HG03066 (cell line): ENCODE results near the gene AKT1S1.
A peak's percentile ranks its signal among the peaks of the same experiment; 100 is the strongest.

ENCODE experiments used
- ATAC-seq: cut with Tn5 transposase; IDR thresholded peaks from one replicate; pipeline ENCODE4 v1.9.1; 2021; ENCODE audit warnings: low read depth; ENCODE audit not compliant: unreplicated experiment

The AKT1S1 gene

GRCh38 chr19:49887037-49887664 lies 10.0 kb upstream of the AKT1S1 start:
- ATAC-seq = no peak

DNA sequence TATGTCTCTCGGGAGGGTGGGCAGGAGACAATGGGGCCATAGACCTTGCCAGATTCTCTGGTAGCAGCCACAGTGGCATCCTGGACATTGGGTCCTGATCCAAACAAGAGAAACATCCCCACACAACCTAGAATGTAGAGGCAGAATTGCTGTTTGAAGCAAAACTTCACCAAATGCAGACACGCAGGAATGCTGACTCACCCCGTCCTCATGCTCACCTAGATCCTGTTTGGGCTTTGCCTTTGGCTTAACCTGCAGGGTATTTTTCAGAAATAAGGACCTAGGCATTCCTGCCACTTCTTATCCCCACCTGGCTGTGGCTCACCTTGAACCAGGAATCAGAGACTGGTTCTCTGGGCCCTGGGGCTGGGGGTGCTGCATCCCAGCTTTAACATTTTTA lies 7.6 kb upstream of the AKT1S1 start:
- no peak for ATAC-seq

GRCh38 chr19:49884109-49884508 lies 7.0 kb upstream of the AKT1S1 start:
- no peak for ATAC-seq

DNA sequence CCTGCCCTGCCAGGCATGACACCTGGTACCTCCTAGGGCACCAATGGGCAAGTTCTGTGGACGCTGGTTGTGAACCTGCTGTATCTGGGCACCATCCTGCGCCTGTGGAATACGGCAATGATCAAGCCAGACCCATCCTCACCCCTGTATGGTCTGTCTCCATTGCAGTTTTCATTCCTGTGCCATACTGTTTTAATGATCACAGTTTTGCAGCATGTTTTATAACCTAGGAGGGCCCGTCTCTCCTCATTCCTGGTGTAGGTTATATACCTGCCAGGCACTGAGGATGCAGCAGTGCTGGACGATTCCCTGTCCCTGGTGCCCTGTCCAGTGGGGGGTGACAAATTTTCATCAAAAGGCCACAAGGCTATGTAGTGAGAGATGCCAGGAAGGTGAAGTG lies 5.9 kb upstream of the AKT1S1 start:
- ATAC-seq = no peak

GRCh38 chr19:49882643-49883042 lies 5.5 kb upstream of the AKT1S1 start:
- ATAC-seq = no peak

- ATAC-seq = no peak
Measured at GRCh38 chr19:49881672-49882394, 4.7 kb upstream of the AKT1S1 start.

- ATAC-seq = no peak
Measured at GRCh38 chr19:49881186-49881585, 4.0 kb upstream of the AKT1S1 start.

GRCh38 chr19:49880162-49880869 lies 3.2 kb upstream of the AKT1S1 start:
- ATAC-seq = no peak

DNA sequence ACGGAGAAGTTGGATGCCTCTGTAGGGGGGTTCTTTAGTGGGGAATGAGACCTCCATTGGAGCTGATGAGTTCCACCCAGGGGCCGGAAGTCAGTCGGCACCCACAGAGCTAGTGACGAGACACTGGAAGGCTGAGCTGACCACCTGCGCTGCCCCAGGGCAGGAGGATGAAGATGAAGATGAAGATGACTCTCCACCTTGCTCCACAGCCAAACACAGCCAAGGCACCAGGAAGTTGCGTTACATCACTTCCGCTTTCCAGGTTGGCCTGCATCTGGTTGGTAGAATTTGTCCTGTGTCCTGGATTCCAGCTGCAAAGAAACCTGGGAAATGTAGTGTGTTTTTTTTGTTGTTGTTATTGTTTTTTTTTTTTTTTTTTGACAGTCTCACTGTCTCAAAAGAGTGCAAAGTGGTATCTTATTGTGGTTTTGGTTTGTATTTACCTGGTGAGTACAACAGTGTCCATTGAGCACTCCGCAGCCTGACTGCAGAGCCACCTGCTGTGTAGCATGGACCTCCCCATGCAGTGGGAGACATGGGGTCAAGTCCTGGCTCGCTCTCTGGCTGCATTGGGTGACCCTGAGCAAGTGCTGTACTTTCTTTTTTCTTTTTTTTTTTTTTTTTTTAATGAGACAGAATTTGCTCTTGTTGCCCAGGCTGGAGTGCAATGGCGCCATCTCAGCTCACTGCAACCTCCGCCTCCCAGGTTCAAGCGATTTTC lies 2.2 kb upstream of the AKT1S1 start:
- no peak for ATAC-seq

GRCh38 chr19:49878744-49879070 lies 1.6 kb upstream of the AKT1S1 start:
- ATAC-seq = no peak

DNA sequence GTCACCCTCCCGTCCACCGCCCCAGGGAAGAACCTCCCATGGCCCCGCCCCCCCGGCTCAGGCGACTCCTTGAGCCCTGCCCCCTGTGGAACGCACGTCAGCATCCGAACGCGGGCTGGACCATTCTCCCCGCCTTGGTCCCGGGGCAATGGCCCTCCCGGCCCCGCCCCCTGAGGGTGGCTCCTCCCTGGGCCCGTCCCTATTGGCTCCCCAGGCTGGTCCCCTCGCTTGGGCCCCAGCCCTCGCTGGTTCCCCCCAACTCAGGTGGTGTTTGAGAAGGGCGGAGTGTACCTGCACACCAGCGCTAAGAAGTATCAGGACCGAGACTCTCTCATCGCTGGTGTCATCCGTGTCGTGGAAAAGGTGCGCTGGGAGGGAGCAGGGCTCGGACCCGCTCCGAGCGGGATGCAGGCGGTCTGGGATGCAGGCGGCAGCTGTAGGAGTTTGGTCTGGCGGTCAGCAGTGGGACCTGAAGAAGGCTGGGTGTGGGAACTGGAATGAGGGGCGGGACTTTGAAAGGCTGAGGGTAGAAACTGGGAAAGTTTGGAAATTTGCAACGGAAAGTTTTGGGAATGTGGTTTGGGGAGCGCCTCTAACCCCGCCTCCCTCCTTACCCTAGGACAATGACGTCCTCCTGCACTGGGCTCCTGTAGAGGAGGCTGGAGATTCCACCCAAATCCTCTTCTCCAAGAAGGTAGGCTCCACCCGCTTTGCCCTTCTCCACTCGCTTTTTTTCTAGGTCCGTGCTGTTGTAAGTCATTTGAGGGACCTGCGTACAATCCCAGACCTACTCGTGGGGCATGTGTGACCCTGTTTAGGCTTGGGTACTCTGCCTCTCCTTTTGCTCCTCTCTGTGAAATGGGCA lies 956 bp upstream of the AKT1S1 start:
- ATAC-seq = peak; percentile 46

DNA sequence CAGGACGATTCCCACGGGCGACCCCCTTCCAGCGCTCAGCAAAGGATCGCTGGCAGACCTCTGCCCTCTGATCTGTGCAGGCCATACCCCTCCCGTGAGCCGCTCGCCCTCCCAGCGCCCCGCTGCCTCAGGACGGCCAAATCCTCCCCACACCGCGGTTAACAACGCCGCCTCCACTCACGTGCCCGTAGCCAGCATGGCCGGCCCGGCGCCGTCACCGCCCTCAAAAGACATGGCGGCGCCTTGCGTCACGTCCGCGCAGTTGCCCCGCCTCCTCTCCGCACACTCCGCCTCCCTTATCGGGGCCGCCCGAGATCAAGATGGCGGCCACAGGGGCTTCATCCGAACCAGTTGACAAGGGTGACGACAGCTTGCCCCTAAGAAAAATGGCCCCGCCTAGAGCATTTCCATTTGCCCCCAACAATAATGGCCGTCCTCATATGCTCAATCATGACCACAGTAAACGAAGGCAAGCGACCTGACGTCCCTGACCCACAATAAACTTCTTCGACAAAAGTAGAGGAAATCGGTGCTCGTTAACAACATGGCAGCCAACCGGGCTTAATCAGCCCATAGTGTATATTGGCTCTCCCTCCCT lies 634 bp downstream of the AKT1S1 start:
- peak; percentile 42 for ATAC-seq

- no peak for ATAC-seq
Measured at GRCh38 chr19:49875857-49876421, 1.2 kb downstream of the AKT1S1 start.

DNA sequence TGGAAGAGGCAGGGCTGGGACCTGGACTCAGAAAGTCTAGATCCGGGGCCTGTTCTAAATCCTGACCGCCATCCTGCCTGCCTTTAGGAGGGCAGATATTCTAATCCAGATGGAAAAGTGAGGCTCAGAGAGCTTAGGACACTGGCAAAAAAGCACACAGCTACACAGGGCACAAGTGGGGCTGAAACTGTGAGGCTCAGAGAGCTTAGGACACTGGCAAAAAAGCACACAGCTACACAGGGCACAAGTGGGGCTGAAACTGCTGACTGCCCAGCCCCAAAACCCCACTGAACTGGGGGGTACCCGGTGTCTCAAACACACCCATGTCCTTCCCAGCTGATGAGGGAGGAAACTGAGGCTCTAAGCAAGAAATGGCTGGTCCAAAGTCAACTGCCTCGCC lies 2.0 kb downstream of the AKT1S1 start:
- ATAC-seq = no peak

GRCh38 chr19:49874503-49875157 lies 2.5 kb downstream of the AKT1S1 start:
- ATAC-seq = no peak

DNA sequence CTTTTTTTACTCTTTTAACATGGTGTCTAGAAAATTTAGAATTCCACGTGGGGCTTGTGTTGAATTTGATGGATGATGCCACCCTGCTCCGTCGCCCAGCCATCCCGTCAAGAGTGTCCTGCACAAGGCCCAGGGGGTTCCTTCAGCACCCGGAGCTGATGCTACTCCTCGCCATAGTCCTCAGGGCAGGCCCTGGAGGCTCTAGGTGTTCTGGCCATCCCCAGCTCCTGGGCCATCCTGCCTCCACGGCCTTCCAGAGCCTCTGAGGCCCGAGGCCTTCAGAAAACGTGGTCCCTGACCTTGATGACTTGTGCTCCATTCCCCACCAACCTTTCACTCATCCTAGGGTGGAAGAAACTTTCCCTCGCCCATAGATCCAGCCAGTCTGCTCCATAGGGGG lies 3.3 kb downstream of the AKT1S1 start:
- no peak for ATAC-seq

DNA sequence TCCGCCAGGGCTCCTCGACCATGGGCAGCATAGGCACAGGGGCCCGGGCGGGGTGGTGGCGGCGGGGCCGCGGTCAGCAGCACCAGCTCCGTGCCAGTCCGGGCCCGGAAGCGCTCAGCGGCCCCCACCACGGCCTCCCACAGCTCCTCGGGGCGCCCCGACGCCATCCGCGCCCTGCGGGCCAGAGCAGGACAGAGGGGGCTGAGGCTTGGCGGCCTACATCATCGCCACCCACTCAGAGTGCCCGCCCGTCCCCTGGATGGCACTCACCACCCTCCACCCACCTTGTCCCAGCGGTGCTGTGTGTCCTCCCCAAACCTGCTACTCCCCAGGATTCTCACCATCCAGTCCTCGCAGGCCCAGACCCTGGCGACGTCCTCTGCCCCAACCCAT lies 4.0 kb downstream of the AKT1S1 start:
- no peak for ATAC-seq

DNA sequence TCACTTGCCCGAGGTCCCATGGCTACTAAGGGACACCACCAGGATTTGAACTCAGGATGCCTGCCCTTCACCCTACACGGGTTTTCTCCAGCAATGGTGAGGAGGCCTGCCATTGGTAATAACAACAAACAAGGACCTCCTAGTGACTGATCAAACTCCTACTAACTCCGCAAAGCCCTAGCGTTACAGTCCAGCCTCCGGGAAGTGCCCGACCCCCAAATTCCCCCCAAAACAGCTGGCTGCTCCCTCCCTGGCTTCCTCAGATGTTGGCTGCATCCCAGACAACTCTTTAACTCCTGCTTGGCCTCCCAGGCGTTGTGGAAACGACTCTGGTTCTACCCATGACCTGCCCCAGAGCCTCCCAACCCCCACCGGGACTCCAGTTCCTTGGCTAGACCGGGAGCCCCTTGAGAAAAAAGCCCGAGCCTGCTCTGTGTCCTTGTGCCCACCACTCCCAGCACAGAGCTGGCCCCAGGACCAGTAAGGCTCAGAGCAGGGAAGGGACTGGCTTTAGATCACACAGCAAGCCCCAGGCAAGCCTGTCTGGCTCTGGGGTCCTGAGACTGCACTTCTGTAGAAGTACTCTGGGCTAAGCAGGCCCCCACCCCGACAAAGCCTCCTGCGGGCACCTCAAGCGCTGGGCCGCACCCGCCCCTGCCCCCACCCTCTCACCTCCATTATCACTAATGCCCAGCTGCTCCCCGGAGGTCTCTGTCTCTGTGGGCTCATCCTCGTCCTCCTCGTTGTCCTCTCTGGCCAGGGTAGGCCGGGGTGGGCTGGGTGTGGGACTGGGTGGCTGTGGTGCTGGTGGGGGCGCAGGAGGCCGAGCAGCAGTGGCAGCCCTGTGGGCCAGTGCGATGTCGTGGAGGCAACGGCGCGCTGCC lies 4.7 kb downstream of the AKT1S1 start:
- no peak for ATAC-seq
